ENCODE data around the gene DOHH. TPM values are rescaled to one million over a fixed set of nuclear protein-coding genes. Genes with fewer than 3 reads are reported as not detected.
"Not testable (repeated sequence)": the region's sequence is repeated elsewhere in the genome, so short reads cannot be mapped to it uniquely, and the experiment has no call there.

DOHH gene
- polyA plus RNA-seq, 2 donors = 14.9 to 16.7 TPM

DNA sequence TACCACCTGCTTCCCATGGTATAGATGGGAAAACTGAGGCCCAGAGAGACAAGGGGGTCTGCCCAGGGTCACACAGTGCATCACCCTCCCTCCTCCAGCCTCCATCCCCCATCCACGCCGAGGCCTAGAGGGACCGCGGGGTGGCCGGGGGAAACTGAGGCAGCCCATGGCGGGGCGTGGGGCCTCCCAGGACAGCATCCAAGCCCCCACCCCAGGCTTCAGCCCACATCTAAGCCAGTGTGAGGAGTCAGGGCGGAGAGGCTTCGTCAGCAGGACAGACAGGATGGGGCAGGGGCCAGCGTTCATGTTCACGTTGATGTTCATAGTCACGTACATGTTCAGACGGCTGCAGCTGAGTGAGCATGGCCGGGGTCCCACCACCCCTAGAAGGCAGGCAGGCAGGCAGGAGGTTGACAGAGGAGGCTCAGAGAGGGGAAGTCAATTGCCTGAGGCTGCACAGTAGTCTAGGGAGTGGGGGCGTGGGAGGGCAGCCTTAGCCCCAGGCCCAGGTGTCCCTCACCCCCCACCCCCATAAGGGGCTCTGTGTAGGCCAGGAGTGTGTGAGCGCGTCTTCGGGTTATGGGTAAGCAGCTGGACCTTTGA is 43.4 kb downstream of the DOHH start:
- Histone ChIP-seq H3K27ac (ENCODE audit: low read depth in 2 of 2, low read length in 1 of 2) (peak overlapping the region in 1 of 2 donors; percentile 35), H3K4me1 (ENCODE audit: control insufficient read depth in 2 of 2, insufficient read depth in 2 of 2, low read length in 1 of 2) (peaks cover 4 to 6% of the 10 kb centered on the region in 2 donors), H3K9me3 (ENCODE audit: control insufficient read depth in 2 of 2, insufficient read depth in 1 of 2, low read depth in 1 of 2, low read length in 1 of 2) (no peaks in the 10 kb centered on the region), H3K36me3 (ENCODE audit: control insufficient read depth in 2 of 2, insufficient read depth in 2 of 2, low read length in 1 of 2) (peaks cover 5 to 62% of the 10 kb centered on the region in 2 donors), H3K27me3 (ENCODE audit: control insufficient read depth in 1 of 2, insufficient read depth in 2 of 2, low read length in 2 of 2) (no peaks in the 10 kb centered on the region), H3K4me3 (ENCODE audit: low read depth in 1 of 2, low read length in 2 of 2) (no peak overlapping the region)
- 76 to 78% methylated on average over 18 of the region's 18 CpGs for WGBS, 2 donors

DNA sequence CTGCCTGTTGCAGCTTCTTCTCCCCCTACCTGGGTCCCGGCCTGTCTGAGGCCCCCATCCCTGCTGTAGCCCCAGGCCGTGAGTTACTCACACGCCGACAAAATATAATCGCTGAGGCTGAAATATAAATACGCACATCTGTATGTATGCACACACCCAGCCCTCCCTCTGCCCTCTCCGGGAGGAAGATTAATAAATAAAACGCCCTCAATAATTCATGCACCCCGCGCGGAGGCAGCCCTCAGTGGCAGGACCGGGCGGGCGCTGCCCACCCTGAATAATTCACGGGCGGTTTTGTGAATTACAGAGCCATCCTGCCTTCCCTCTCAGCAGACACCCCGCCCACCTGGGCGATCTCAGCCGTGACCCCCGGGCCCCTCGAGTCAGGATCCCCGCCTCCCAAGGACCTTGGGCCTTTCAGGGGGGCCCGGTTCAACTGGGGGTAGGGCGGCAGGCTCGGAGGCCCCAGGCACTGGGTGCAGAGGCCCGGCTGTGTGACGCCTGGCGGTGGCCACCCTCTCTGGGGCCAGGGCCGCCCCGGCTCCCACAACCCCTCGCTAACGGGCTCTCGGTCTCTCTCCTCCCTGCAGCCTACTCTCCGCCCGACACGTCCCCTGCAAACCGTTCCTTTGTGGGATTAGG is 44.4 kb downstream of the DOHH start:
- Histone ChIP-seq H3K27ac (ENCODE audit: low read depth in 2 of 2, low read length in 1 of 2) (peak overlapping the region in 1 of 2 donors; percentile 18), H3K4me1 (ENCODE audit: control insufficient read depth in 2 of 2, insufficient read depth in 2 of 2, low read length in 1 of 2) (peaks cover 4 to 6% of the 10 kb centered on the region in 2 donors), H3K9me3 (ENCODE audit: control insufficient read depth in 2 of 2, insufficient read depth in 1 of 2, low read depth in 1 of 2, low read length in 1 of 2) (no peaks in the 10 kb centered on the region), H3K36me3 (ENCODE audit: control insufficient read depth in 2 of 2, insufficient read depth in 2 of 2, low read length in 1 of 2) (peaks cover 5 to 62% of the 10 kb centered on the region in 2 donors), H3K4me3 (ENCODE audit: low read depth in 1 of 2, low read length in 2 of 2) (no peak overlapping the region), H3K27me3 (ENCODE audit: control insufficient read depth in 1 of 2, insufficient read depth in 2 of 2, low read length in 2 of 2) (no peaks in the 10 kb centered on the region)
- WGBS, 2 donors = 78 to 79% methylated on average over 34 to 37 of the region's 37 CpGs

DNA sequence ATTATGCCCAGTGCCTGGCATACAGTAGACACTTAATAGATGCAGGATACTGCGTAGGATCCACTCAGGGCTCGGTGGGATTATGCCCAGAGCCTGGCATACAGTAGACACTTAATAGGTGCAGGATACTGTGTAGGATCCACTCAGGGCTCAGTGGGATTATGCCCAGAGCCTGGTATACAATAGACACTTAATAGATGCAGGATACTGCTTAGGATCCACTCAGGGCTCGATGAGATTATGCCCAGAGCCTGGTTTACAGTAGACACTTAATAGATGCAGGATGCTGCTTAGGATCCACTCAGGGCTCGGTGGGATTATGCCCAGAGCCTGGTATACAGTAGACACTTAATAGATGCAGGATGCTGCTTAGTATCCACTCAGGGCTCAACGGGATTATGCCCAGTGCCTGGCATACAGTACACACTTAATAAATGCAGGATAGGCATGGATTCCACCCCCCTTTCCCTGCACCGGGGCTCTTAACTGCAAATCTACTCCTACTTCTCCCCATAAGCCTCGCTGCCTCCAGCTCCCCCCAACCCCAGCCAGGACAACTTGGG is 45.0 kb downstream of the DOHH start:
- Histone ChIP-seq H3K27me3 (ENCODE audit: control insufficient read depth in 1 of 2, insufficient read depth in 2 of 2, low read length in 2 of 2) (no peaks in the 10 kb centered on the region), H3K4me1 (ENCODE audit: control insufficient read depth in 2 of 2, insufficient read depth in 2 of 2, low read length in 1 of 2) (peaks cover 4 to 6% of the 10 kb centered on the region in 2 donors), H3K4me3 (ENCODE audit: low read depth in 1 of 2, low read length in 2 of 2) (no peak overlapping the region), H3K27ac (ENCODE audit: low read depth in 2 of 2, low read length in 1 of 2) (no peak overlapping the region), H3K36me3 (ENCODE audit: control insufficient read depth in 2 of 2, insufficient read depth in 2 of 2, low read length in 1 of 2) (peaks cover 5 to 64% of the 10 kb centered on the region in 2 donors), H3K9me3 (ENCODE audit: control insufficient read depth in 2 of 2, insufficient read depth in 1 of 2, low read depth in 1 of 2, low read length in 1 of 2) (no peaks in the 10 kb centered on the region)
- 76 to 81% methylated on average over 7 of the region's 7 CpGs for WGBS, 2 donors

DNA sequence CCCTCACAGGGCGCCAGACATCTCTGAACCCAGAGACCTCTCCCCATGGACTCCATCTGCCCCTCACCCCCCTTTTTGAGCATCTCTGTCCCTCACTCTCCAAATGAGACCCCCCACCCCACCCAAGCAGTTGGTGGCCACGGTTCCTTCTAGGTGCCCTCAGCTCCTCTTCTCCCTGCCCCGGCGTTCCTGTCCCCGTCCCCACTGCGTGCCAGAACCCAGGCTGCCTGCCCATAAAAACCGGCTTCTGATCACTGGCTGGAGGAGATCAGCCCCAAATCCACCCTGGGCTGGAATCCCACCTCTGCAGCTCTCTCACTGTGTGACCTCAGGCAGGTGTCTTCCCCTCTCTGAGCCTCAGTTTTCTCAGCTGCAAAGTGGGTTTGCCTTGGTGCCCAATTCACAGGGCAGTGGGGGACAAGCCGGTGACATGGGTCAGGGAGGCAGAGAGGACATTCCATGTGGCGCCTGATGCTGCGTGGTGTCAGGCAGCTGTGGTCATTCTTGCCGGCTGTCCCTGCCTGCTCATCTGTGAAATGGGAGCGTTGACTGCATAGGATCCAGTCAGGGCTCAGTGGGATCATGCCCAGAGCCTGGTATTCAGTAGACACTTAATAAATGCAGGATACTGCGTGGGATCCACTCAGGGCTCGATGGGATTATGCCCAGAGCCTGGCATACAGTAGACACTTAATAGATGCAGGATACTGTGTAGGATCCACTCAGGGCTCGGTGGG is 45.6 kb downstream of the DOHH start:
- H3K27me3 ChIP-seq (ENCODE audit: control insufficient read depth in 1 of 2, insufficient read depth in 2 of 2, low read length in 2 of 2) = no peaks in the 10 kb centered on the region
- H3K9me3 ChIP-seq (ENCODE audit: control insufficient read depth in 2 of 2, insufficient read depth in 1 of 2, low read depth in 1 of 2, low read length in 1 of 2) = no peaks in the 10 kb centered on the region
- H3K36me3 ChIP-seq (ENCODE audit: control insufficient read depth in 2 of 2, insufficient read depth in 2 of 2, low read length in 1 of 2) = peaks cover 5 to 61% of the 10 kb centered on the region in 2 donors
- no peak overlapping the region for H3K27ac ChIP-seq (ENCODE audit: low read depth in 2 of 2, low read length in 1 of 2)
- 93 to 94% methylated on average over 15 of the region's 15 CpGs for WGBS, 2 donors
- peaks cover 2 to 6% of the 10 kb centered on the region in 2 donors for H3K4me1 ChIP-seq (ENCODE audit: control insufficient read depth in 2 of 2, insufficient read depth in 2 of 2, low read length in 1 of 2)
- H3K4me3 ChIP-seq (ENCODE audit: low read depth in 1 of 2, low read length in 2 of 2) = no peak overlapping the region

DNA sequence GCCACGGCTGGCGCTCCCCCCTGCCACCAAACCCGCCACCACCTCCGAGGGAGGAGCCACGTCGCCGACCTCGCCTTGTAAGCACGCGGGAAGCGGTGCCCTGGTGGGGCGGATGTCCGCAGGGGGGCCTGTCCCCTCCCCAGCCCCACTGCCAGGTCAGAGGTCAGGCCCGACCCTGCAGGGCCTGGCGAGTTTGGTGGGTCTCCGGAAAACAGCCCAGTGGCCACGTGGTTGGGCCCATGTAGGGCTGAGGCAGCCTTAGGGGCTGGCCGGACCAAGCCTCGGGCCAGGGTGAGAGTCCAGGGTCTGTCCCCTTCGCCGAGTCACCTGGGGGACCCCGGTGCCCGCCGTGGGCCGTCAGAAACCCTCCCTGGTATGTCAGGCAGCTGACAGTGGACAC is 46.6 kb downstream of the DOHH start:
- H3K27ac ChIP-seq (ENCODE audit: low read depth in 2 of 2, low read length in 1 of 2) = no peak overlapping the region
- H3K4me1 ChIP-seq (ENCODE audit: control insufficient read depth in 2 of 2, insufficient read depth in 2 of 2, low read length in 1 of 2) = no peaks in the 10 kb centered on the region
- peaks cover 5 to 56% of the 10 kb centered on the region in 2 donors for H3K36me3 ChIP-seq (ENCODE audit: control insufficient read depth in 2 of 2, insufficient read depth in 2 of 2, low read length in 1 of 2)
- H3K9me3 ChIP-seq (ENCODE audit: control insufficient read depth in 2 of 2, insufficient read depth in 1 of 2, low read depth in 1 of 2, low read length in 1 of 2) = no peaks in the 10 kb centered on the region
- H3K4me3 ChIP-seq (ENCODE audit: low read depth in 1 of 2, low read length in 2 of 2) = no peak overlapping the region
- WGBS, 2 donors = 83 to 85% methylated on average over 25 of the region's 25 CpGs
- no peaks in the 10 kb centered on the region for H3K27me3 ChIP-seq (ENCODE audit: control insufficient read depth in 1 of 2, insufficient read depth in 2 of 2, low read length in 2 of 2)

DNA sequence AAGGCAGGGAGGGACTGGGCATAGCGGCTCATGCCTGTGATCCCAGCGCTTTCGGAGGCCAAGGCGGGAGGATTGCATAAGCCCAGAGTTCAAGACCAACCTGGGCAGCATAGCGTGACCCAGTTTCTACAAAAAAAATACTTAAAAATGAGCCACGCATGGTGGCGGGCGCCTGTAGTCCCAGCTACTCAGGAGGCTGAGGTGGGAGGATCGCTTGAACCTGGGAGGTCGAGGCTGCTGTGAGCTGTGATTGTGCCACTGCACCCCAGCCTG is 47.6 kb downstream of the DOHH start:
- H3K27ac ChIP-seq (ENCODE audit: low read depth in 2 of 2, low read length in 1 of 2); H3K4me3 ChIP-seq (ENCODE audit: low read depth in 1 of 2, low read length in 2 of 2); H3K27me3 ChIP-seq (ENCODE audit: control insufficient read depth in 1 of 2, insufficient read depth in 2 of 2, low read length in 2 of 2); H3K9me3 ChIP-seq (ENCODE audit: control insufficient read depth in 2 of 2, insufficient read depth in 1 of 2, low read depth in 1 of 2, low read length in 1 of 2); H3K4me1 ChIP-seq (ENCODE audit: control insufficient read depth in 2 of 2, insufficient read depth in 2 of 2, low read length in 1 of 2): not testable (repeated sequence)
- peaks cover 5 to 60% of the 10 kb centered on the region in 2 donors for H3K36me3 ChIP-seq (ENCODE audit: control insufficient read depth in 2 of 2, insufficient read depth in 2 of 2, low read length in 1 of 2)
- WGBS, 2 donors = 96 to 98% methylated on average over 10 of the region's 10 CpGs

DNA sequence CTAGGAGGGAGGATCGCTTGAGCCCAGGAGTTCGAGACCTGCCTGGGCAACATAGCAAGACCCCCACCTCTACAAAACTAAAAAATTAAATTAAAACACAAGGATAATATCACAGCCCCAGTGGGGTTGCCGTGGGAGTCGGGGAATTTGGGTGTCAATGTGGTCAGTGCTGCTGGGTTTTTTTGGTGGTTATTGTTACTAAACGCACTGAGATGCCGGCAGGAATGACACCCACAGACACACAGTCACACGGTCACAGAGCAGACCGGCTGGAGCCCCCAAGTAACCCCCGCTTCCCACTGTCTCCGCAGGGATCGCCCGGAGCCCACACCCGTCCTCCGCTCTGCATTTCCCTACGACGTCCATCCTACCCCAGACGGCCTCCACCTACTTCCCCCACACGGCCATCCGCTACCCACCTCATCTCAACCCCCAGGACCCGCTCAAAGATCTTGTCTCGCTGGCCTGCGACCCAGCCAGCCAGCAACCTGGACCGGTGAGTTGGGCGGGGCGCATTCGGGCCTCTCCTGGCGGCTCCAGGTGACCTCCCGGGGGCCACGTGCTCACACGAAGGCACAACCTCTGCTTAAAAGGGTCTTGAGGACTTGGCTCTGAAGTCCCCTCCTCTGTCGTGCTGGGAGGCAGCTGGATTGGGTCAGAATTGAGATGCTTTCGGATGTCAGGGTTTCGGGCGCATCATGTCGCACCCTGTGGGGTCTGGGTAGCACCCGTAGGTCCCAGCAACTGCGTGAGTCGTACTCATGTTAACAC is 48.1 kb downstream of the DOHH start:
- Histone ChIP-seq H3K27ac (ENCODE audit: low read depth in 2 of 2, low read length in 1 of 2) (no peak overlapping the region), H3K27me3 (ENCODE audit: control insufficient read depth in 1 of 2, insufficient read depth in 2 of 2, low read length in 2 of 2) (no peaks in the 10 kb centered on the region), H3K4me1 (ENCODE audit: control insufficient read depth in 2 of 2, insufficient read depth in 2 of 2, low read length in 1 of 2) (no peaks in the 10 kb centered on the region), H3K36me3 (ENCODE audit: control insufficient read depth in 2 of 2, insufficient read depth in 2 of 2, low read length in 1 of 2) (peaks cover 5 to 61% of the 10 kb centered on the region in 2 donors), H3K9me3 (ENCODE audit: control insufficient read depth in 2 of 2, insufficient read depth in 1 of 2, low read depth in 1 of 2, low read length in 1 of 2) (no peaks in the 10 kb centered on the region), H3K4me3 (ENCODE audit: low read depth in 1 of 2, low read length in 2 of 2) (no peak overlapping the region)
- 92 to 93% methylated on average over 38 of the region's 38 CpGs for WGBS, 2 donors

DNA sequence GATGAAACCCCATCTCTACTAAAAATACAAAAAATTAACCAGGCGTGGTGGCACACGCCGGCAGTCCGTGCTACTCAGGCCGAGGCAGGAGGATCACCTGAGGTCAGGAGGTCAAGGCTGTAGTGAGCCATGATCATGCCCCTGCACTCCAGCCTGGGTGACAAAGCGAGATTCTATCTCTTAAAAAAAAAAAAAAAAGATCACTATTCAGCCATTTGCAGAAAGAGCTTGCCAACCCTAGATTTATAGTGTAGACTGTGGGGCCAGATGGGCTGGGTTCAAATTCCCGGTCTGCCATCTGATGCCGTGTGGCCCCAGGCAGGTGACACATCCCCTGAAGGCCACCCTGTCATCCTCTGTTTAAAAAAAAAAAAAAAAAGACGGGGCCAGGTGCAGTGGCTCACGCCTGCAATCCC is 49.0 kb downstream of the DOHH start:
- H3K27ac ChIP-seq (ENCODE audit: low read depth in 2 of 2, low read length in 1 of 2) = peak overlapping the region; percentile 43 to 45
- no peak overlapping the region for H3K4me3 ChIP-seq (ENCODE audit: low read depth in 1 of 2, low read length in 2 of 2)
- peaks cover 5 to 53% of the 10 kb centered on the region in 2 donors for H3K36me3 ChIP-seq (ENCODE audit: control insufficient read depth in 2 of 2, insufficient read depth in 2 of 2, low read length in 1 of 2)
- H3K27me3 ChIP-seq (ENCODE audit: control insufficient read depth in 1 of 2, insufficient read depth in 2 of 2, low read length in 2 of 2) = no peaks in the 10 kb centered on the region
- H3K4me1 ChIP-seq (ENCODE audit: control insufficient read depth in 2 of 2, insufficient read depth in 2 of 2, low read length in 1 of 2) = no peaks in the 10 kb centered on the region
- WGBS, 2 donors = 73 to 75% methylated on average over 10 of the region's 10 CpGs
- H3K9me3 ChIP-seq (ENCODE audit: control insufficient read depth in 2 of 2, insufficient read depth in 1 of 2, low read depth in 1 of 2, low read length in 1 of 2) = no peaks in the 10 kb centered on the region

DNA sequence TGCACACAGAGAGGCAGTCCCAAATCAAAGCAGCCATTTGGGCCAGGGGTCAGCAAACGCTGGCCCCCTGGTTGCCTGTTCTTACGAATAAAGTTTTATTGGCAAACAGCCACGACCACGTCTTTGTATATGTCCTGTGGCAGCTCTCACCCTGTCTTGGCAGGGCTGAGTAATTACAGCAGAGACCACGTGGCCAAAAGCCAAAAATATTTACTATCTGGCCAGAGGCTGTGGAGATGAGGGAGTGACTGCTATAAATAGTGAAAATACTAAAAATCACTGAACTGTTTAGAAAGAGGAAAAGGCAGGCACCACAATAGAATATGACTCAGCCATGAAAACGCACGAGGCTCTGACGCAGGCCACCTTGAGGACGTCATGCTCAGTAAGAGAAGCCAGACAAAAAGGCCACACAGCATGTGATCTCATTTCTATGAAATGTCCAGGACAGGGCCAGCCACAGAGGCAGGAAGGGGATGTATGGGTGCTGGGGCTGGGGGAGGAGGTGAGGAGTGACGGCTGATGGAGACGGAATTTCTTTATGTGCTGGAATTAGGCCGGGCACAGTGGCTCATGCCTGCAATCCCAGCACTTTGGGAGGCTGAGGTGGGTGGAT is 49.6 kb downstream of the DOHH start:
- WGBS, 2 donors = 30 to 42% methylated on average over 12 of the region's 12 CpGs
- Histone ChIP-seq H3K4me3 (ENCODE audit: low read depth in 1 of 2, low read length in 2 of 2) (no peak overlapping the region), H3K27me3 (ENCODE audit: control insufficient read depth in 1 of 2, insufficient read depth in 2 of 2, low read length in 2 of 2) (no peaks in the 10 kb centered on the region), H3K9me3 (ENCODE audit: control insufficient read depth in 2 of 2, insufficient read depth in 1 of 2, low read depth in 1 of 2, low read length in 1 of 2) (no peaks in the 10 kb centered on the region), H3K36me3 (ENCODE audit: control insufficient read depth in 2 of 2, insufficient read depth in 2 of 2, low read length in 1 of 2) (peaks cover 5 to 54% of the 10 kb centered on the region in 2 donors), H3K4me1 (ENCODE audit: control insufficient read depth in 2 of 2, insufficient read depth in 2 of 2, low read length in 1 of 2) (no peaks in the 10 kb centered on the region), H3K27ac (ENCODE audit: low read depth in 2 of 2, low read length in 1 of 2) (peak overlapping the region; percentile 45 to 69)

Data from esophagus (tissue), 2 donors.